HEK293 (cell line): ENCODE measurements around the gene BCKDHA.

ENCODE experiments used
- CTCF ChIP-seq: fragments of 450-650 bp; formaldehyde crosslinking; IDR thresholded peaks from 2 replicates; pipeline ENCODE4 v1.5.1; 2016; ENCODE audit warnings: missing biosample characterization, missing genetic modification characterization
- ZBTB11 ChIP-seq: fragments of 450-650 bp; formaldehyde crosslinking; conservative IDR thresholded peaks from 2 replicates; pipeline ENCODE4 v1.5.1; 2016; ENCODE audit warnings: low read depth, missing biosample characterization, missing genetic modification characterization
- ZNF146 ChIP-seq: fragments of 450-650 bp; formaldehyde crosslinking; IDR thresholded peaks from 2 replicates; pipeline ENCODE4 v1.5.1; 2016; ENCODE audit warnings: missing biosample characterization, missing genetic modification characterization
- ZNF157 ChIP-seq: fragments of 450-650 bp; formaldehyde crosslinking; IDR thresholded peaks from 2 replicates; pipeline ENCODE4 v1.5.1; 2016; ENCODE audit warnings: missing biosample characterization, missing genetic modification characterization
- ZNF274 ChIP-seq, 2 experiments: fragments of 200-500 bp in 1 of 2; fragments of 450-650 bp in 1 of 2; sonication (Bioruptor generic) in 1 of 2; formaldehyde crosslinking in 1 of 2; IDR thresholded peaks; 2 replicates each; pipeline versions ENCODE4 v1.5.1 to v1.6.1; 2014 to 2016; ENCODE audit warnings: borderline replicate concordance in 1 of 2, inconsistent platforms in 1 of 2, low read length in 1 of 2, missing biosample characterization in 1 of 2, missing genetic modification characterization in 1 of 2
- ZNF292 ChIP-seq: fragments of 450-650 bp; formaldehyde crosslinking; IDR thresholded peaks from 2 replicates; pipeline ENCODE4 v1.5.1; 2016; ENCODE audit warnings: low read depth, missing biosample characterization, missing genetic modification characterization, borderline replicate concordance
- ZNF404 ChIP-seq: fragments of 450-650 bp; formaldehyde crosslinking; IDR thresholded peaks from 2 replicates; pipeline ENCODE4 v1.5.1; 2017; ENCODE audit warnings: missing biosample characterization, missing genetic modification characterization
- ZNF416 ChIP-seq: fragments of 450-650 bp; formaldehyde crosslinking; IDR thresholded peaks from 2 replicates; pipeline ENCODE4 v1.5.1; 2016; ENCODE audit warnings: missing biosample characterization, missing genetic modification characterization

GRCh38 chr19:41452584-41453275 is 55.1 kb downstream of the BCKDHA start:
- TF ChIP-seq ZNF416 (tag by site-specific recombination) (no peak), ZNF157 (tag by site-specific recombination) (no peak), CTCF (tag by site-specific recombination) (peak; percentile 37; the same call in 1 of the 2 replicates), ZNF404 (tag by site-specific recombination) (no peak), ZNF146 (tag by site-specific recombination) (no peak), ZBTB11 (tag by site-specific recombination) (no peak), ZNF274 (IDR thresholded peaks at IDR 0.05; ENCODE audit: low read length) (no peak), ZNF274 (tag by site-specific recombination; IDR thresholded peaks at IDR 0.05; ENCODE audit: borderline replicate concordance) (no peak), ZNF292 (no peak)
